ENCODE measurements around the gene PPP1R10.

The PPP1R10 gene

DNA sequence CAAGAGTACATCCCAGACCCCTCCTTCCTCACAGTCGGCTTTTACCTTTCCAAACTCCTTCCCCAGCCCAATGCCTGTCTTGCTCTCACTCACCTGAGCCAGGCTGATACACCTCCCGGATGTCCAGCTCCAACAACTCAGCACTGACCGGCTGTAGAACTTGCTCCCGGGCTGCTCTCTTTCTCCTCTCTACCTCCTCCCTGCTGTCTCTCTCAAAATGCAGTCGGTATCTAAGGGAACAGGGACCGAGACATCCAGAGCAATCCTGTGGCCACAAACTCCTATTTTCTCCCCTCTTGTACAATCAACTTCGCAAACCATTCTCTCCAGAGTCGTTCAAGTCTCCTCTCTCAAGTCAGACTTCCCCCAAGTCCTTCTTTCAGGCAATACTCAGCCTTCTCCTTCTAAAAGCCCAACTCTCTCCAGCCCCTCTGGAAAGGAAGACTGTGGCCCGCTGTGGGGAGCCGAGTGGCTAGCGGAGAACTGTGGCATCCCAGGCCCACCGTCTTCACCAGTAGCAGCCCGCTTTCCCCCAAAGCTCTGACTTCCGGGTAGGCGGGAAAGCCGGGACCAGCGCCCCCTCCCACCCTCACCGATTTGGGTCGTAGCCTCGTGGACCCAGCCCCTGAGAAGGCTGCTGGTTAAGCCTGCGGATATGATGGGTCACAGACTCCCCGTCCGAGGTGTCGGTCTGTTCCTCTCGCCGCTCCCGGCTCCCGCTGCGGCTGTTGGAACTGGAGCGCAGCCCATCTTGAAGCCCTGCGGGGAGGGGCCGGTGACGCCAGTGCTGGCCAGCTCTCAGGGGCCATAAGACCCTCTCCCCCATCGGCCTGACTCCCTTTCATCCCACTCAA is 61.9 kb downstream of the PPP1R10 start:
- DNase-seq = no peak

DNA sequence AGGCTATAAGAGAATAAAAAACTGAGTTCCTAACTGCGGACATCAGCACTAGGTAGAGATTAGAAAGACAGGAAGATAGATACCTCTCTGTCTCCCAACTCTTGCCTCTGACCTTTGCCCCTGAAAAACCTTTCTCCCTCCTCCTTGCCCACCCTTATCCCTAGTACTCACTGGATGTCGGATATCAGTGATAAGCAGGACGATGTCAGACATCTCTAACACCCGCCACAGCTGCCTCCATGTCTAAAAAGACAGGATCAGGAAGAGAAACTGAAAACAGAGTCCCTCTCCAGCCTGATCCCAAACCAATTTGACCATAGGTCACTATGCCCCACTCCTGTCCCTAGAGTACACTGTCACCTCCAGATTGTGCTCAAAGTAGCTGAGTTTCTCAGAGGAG is 62.6 kb downstream of the PPP1R10 start:
- no peak for DNase-seq

All from amniotic stem cell (primary cell).